ENCODE measurements around the gene LDB3. TPM values are rescaled to one million over a fixed set of nuclear protein-coding genes. Genes with fewer than 3 reads are reported as not detected.

Gene LDB3
- total and polyA plus RNA-seq, 2 of the 4 experiments (the other 2 are of a cell fraction): 0.36 to 2.6 TPM

GRCh38 chr10:86693275-86693674 lies 25.0 kb downstream of the LDB3 start:
- no peak overlapping the region for H2AK5ac ChIP-seq (ENCODE audit: low read depth, low read length)
- H2BK15ac ChIP-seq (ENCODE audit: low read depth, low read length): no peak overlapping the region
- H4K91ac ChIP-seq (ENCODE audit: insufficient read depth, low read depth, low read length): no peak overlapping the region
- peaks cover 9% of the 10 kb centered on the region for H3K9me1 ChIP-seq (ENCODE audit: insufficient read depth, low read length)
- no peak overlapping the region for H3K9ac ChIP-seq (ENCODE audit: low read depth, low read length)
- H3K36me3 ChIP-seq (ENCODE audit: control insufficient read depth, insufficient read depth, low read length): no peaks in the 10 kb centered on the region
- H4K8ac ChIP-seq (ENCODE audit: low read depth in 2 of 2, low read length in 2 of 2): peak overlapping the region in 1 of 2 experiments; percentile 47; a peak in 1 of 4 replicates
- H3K4me1 ChIP-seq (ENCODE audit: control insufficient read depth, insufficient read depth, low read length): peaks cover 11% of the 10 kb centered on the region
- H2AK9ac ChIP-seq (replicated peaks; ENCODE audit: low read depth, low read length, poor library complexity): peak overlapping the region; percentile 31
- CTCF ChIA-PET: interaction anchor here (0.6 to 1.6 kb wide), 7 partner anchors 14 to 452 kb away, joined by 3 to 12 read pairs (median 4); no protein-coding TSS in a partner anchor
- H3K4me3 ChIP-seq (ENCODE audit: insufficient read depth, low read depth, low read length): no peak overlapping the region
- no peak overlapping the region for H3K27ac ChIP-seq (ENCODE audit: insufficient read depth, low read length)
- H4K5ac ChIP-seq (ENCODE audit: low read depth, low read length): no peak overlapping the region
- no peak overlapping the region for H2BK120ac ChIP-seq (ENCODE audit: low read depth, low read length)
- H3K9me3 ChIP-seq (ENCODE audit: control insufficient read depth, insufficient read depth, low read length): no peaks in the 10 kb centered on the region
- H3K56ac ChIP-seq (ENCODE audit: extremely low read depth, insufficient read depth, low read length): no peak overlapping the region
- ATAC-seq (ENCODE audit: low read depth): peak; percentile 9; the same call in 1 of the 2 replicates
- no TSS peak for BruUV-seq (replicated peaks)
- dilution Hi-C loops (cut with HindIII; ENCODE audit: low sequenced_read_pairs, unreplicated experiment) (no loop called here), intact Hi-C loops (cut with micrococcal nuclease) (loop anchor here (1.0 to 2.0 kb wide), 2 partner anchors 206 to 246 kb away; no protein-coding TSS in a partner anchor), in situ Hi-C loops (cut with MboI; ENCODE audit: low sequenced_read_pairs) (no loop called here)
- DNase-seq: no peak
- H3K4me2 ChIP-seq (ENCODE audit: low read depth, low read length): no peak overlapping the region; the same call in 1 of the 2 replicates
- no peak overlapping the region; the same call in 1 of the 2 replicates for H3K14ac ChIP-seq (replicated peaks; ENCODE audit: low read depth, low read length)
- H2BK20ac ChIP-seq (ENCODE audit: low read depth, low read length): no peak overlapping the region
- WGBS, 2 experiments (ENCODE audit: extremely low coverage in 2 of 2, insufficient read length in 1 of 2): no CpG with 5 or more reads among the region's 2 CpGs
- H3K18ac ChIP-seq (ENCODE audit: low read depth, low read length): no peak overlapping the region
- POLR2A ChIA-PET (ENCODE audit: unreplicated experiment): no interaction called here
- TF ChIP-seq MXI1 (IDR thresholded peaks at IDR 0.05; ENCODE audit: borderline replicate concordance, low read depth, low read length): no peak
- TF ChIP-seq FOS (IDR thresholded peaks at IDR 0.05; ENCODE audit: low read depth, low read length): no peak
- TF ChIP-seq MAZ (IDR thresholded peaks at IDR 0.05; ENCODE audit: borderline replicate concordance, low read depth, low read length): no peak
- TF ChIP-seq, protein P1, sequence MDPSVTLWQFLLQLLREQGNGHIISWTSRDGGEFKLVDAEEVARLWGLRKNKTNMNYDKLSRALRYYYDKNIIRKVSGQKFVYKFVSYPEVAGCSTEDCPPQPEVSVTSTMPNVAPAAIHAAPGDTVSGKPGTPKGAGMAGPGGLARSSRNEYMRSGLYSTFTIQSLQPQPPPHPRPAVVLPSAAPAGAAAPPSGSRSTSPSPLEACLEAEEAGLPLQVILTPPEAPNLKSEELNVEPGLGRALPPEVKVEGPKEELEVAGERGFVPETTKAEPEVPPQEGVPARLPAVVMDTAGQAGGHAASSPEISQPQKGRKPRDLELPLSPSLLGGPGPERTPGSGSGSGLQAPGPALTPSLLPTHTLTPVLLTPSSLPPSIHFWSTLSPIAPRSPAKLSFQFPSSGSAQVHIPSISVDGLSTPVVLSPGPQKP (IDR thresholded peaks at IDR 0.05; ENCODE audit: borderline replicate concordance, low read depth, low read length): no peak
- TF ChIP-seq NFE2L2 (IDR thresholded peaks at IDR 0.05; ENCODE audit: low read depth, low read length): no peak
- H3K27me3 ChIP-seq (ENCODE audit: control insufficient read depth, insufficient read depth, low read length): no peaks in the 10 kb centered on the region
- no peaks in the 10 kb centered on the region for H3K79me1 ChIP-seq (ENCODE audit: low read depth in 1 of 2, low read length in 2 of 2)
- H4K20me1 ChIP-seq (ENCODE audit: insufficient read depth, low read length): no peaks in the 10 kb centered on the region
- H2AFZ ChIP-seq (replicated peaks; ENCODE audit: low read length, poor library complexity): peak overlapping the region; percentile 80
- no peak overlapping the region for H2BK5ac ChIP-seq (ENCODE audit: low read depth, low read length, poor library complexity, severe bottlenecking)
- H3K4ac ChIP-seq (ENCODE audit: low read depth, low read length): no peak overlapping the region; the same call in 1 of the 2 replicates
- H3K23ac ChIP-seq (ENCODE audit: low read depth, low read length): 0 out of 2 replicates have a peak overlapping the region, but pooled peaks have one; percentile 66

Measured in IMR-90 (cell line).